ENCODE results near the gene ERCC6L2. TPM values are rescaled to one million over a fixed set of nuclear protein-coding genes. Genes with fewer than 3 reads are reported as not detected.

ERCC6L2 gene
- total RNA-seq, 2 donors from 2014 or later: 21.5 to 36.4 TPM

DNA sequence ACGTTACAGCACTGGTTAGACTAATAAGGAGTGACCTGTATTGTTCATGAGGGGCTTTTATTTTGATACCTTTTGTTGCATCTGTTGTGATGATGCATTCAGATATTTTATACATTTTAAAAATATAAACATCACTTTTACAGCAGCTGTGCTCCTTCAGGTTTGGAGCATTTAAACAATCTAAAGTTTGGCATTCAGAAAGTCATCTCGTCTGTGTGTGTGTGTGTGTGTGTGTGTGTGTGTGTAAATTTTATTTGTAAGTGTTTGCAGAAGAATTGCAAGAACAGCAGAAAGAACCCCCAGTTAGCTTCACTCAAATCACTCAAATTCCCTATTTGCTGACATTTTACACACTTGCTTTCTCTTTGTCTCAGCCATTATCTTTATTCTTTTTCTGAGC lies 87.4 kb downstream of the ERCC6L2 start:
- Histone ChIP-seq H3K27ac (no peak overlapping the region), H3K4me3 (no peak overlapping the region), H3K9me3 (no peaks in the 10 kb centered on the region), H3K36me3 (no peaks in the 10 kb centered on the region), H3K4me1 (no peaks in the 10 kb centered on the region), H3K27me3 (no peaks in the 10 kb centered on the region), H3K9ac (ENCODE audit: low read depth in 2 of 2, low read length in 2 of 2) (no peak overlapping the region)
- DNase-seq: no peak
- intact Hi-C loops (cut with DNase I): no loop called here
- TF ChIP-seq, protein P1, sequence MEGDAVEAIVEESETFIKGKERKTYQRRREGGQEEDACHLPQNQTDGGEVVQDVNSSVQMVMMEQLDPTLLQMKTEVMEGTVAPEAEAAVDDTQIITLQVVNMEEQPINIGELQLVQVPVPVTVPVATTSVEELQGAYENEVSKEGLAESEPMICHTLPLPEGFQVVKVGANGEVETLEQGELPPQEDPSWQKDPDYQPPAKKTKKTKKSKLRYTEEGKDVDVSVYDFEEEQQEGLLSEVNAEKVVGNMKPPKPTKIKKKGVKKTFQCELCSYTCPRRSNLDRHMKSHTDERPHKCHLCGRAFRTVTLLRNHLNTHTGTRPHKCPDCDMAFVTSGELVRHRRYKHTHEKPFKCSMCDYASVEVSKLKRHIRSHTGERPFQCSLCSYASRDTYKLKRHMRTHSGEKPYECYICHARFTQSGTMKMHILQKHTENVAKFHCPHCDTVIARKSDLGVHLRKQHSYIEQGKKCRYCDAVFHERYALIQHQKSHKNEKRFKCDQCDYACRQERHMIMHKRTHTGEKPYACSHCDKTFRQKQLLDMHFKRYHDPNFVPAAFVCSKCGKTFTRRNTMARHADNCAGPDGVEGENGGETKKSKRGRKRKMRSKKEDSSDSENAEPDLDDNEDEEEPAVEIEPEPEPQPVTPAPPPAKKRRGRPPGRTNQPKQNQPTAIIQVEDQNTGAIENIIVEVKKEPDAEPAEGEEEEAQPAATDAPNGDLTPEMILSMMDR (IDR thresholded peaks at IDR 0.05): no peak

DNA sequence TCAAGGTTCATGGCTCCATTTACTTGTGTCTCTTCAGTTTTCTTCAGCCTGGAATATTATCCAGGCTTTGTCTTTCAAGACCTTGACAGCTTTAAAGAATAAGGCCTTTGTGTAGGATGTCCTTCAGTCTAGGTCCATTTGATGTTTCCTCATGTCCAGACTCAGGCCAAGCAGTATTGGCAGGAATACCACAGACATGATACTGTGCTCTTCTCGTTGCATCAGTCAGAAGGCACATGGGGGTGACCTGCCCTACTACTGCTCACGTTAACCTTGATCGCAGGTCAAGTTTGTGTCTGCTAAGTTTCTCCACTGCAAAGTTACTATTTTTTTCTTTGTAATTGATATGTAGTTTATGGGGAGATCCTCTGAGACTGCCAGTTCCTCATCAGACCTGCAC lies 88.2 kb downstream of the ERCC6L2 start:
- Histone ChIP-seq H3K4me1 (no peaks in the 10 kb centered on the region), H3K27ac (no peak overlapping the region), H3K9me3 (no peaks in the 10 kb centered on the region), H3K36me3 (no peaks in the 10 kb centered on the region), H3K9ac (ENCODE audit: low read depth in 2 of 2, low read length in 2 of 2) (no peak overlapping the region), H3K4me3 (no peak overlapping the region), H3K27me3 (no peaks in the 10 kb centered on the region)
- TF ChIP-seq, protein P1 (IDR thresholded peaks at IDR 0.05): no peak
- intact Hi-C loops (cut with DNase I): no loop called here
- DNase-seq: no peak

DNA sequence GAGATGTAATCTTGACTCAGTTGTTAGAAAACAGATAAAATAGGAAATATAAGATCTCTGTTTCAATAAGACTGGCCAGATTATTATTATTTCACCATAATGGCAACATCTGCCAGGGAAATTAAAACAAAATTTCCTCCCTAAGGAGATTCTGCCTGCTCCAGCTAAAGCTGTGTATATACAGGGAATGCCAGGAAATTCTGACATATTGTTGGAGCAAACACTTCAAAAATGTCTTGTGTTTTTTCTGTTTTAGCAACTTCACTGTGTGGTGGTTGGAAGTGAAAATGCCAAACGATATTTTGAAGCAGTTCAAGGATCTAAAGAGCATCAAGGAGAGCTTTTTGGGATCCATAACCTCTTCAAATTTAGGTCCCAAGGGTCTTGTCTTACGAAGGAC lies 90.8 kb downstream of the ERCC6L2 start:
- Histone ChIP-seq H3K27me3 (no peaks in the 10 kb centered on the region), H3K4me1 (no peaks in the 10 kb centered on the region), H3K9me3 (no peaks in the 10 kb centered on the region), H3K4me3 (no peak overlapping the region), H3K9ac (ENCODE audit: low read depth in 2 of 2, low read length in 2 of 2) (no peak overlapping the region), H3K27ac (no peak overlapping the region), H3K36me3 (no peaks in the 10 kb centered on the region)
- intact Hi-C loops (cut with DNase I): no loop called here
- no peak for DNase-seq
- TF ChIP-seq, protein P1 (IDR thresholded peaks at IDR 0.05): no peak

DNA sequence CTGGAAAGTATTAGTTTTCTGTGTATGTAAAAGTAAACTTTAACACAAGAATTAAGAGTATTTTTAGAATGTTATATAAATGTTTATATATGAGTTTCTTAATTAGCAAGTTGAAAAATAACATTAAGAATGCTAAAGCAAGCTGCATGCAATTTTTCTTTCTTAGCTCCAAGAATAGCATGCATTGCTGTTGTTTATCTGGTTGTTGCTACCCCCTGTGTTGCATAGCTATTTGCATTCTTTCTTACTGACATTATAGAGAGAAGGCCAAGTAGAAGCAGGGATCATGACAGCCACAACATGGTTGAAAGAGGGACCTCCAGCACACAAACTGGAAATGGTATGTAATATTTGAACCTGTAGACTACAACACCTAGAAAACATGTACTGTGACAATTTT lies 94.8 kb downstream of the ERCC6L2 start:
- no peaks in the 10 kb centered on the region for H3K4me1 ChIP-seq
- H3K27me3 ChIP-seq: no peaks in the 10 kb centered on the region
- no peak overlapping the region for H3K9ac ChIP-seq (ENCODE audit: low read depth in 2 of 2, low read length in 2 of 2)
- intact Hi-C loops (cut with DNase I): no loop called here
- no peak overlapping the region for H3K4me3 ChIP-seq
- no peaks in the 10 kb centered on the region for H3K36me3 ChIP-seq
- no peak for DNase-seq
- TF ChIP-seq, protein P1 (IDR thresholded peaks at IDR 0.05): no peak
- H3K27ac ChIP-seq: no peak overlapping the region
- no peaks in the 10 kb centered on the region for H3K9me3 ChIP-seq

DNA sequence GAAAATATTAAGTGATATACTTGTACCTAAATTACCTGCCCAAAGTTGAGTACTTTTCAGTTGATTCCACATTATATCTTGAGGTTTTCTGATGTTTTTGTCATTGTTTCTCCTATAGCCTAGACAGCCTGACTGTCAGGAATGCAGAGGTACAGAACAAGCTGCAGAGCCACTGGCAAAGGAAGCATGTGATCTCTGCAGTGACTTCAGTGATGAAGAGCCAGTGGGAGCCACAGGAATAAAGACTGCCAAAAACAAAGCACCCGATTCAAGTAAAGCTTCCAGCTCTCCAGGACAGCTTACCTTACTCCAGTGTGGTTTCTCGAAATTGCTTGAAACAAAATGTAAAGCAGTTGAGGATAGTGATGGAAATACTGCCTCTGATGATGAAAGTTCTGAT lies 96.3 kb downstream of the ERCC6L2 start:
- H3K9me3 ChIP-seq: no peaks in the 10 kb centered on the region
- H3K27ac ChIP-seq: no peak overlapping the region
- H3K9ac ChIP-seq (ENCODE audit: low read depth in 2 of 2, low read length in 2 of 2): no peak overlapping the region
- H3K4me1 ChIP-seq: no peaks in the 10 kb centered on the region
- H3K36me3 ChIP-seq: no peaks in the 10 kb centered on the region
- DNase-seq: no peak
- intact Hi-C loops (cut with DNase I): no loop called here
- no peaks in the 10 kb centered on the region for H3K27me3 ChIP-seq
- H3K4me3 ChIP-seq: no peak overlapping the region
- TF ChIP-seq, protein P1 (IDR thresholded peaks at IDR 0.05): no peak

DNA sequence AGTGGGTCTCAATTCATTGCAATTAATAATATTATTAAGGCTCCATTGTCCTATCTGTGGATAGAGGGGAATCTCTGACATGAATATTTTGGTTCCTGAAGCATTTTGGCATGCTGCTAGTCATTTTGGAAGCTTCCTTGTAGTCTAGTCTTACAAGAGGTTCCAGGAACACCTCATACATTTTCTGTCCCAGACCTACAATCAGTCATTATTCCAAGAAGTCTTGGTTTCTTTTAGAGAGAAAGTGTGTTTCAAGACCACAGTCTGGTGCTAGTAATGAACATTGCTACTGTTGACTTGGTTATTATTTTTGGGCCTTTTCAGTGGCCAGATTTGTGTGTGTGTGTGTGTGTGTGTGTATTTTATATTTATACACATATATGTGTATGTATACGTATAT lies 98.9 kb downstream of the ERCC6L2 start:
- TF ChIP-seq, protein P1 (IDR thresholded peaks at IDR 0.05): no peak
- no peaks in the 10 kb centered on the region for H3K4me1 ChIP-seq
- no peak overlapping the region for H3K4me3 ChIP-seq
- no peaks in the 10 kb centered on the region for H3K27me3 ChIP-seq
- H3K9ac ChIP-seq (ENCODE audit: low read depth in 2 of 2, low read length in 2 of 2): no peak overlapping the region
- H3K36me3 ChIP-seq: no peaks in the 10 kb centered on the region
- H3K27ac ChIP-seq: no peak overlapping the region
- no peaks in the 10 kb centered on the region for H3K9me3 ChIP-seq
- no peak for DNase-seq
- intact Hi-C loops (cut with DNase I): no loop called here

Data from colonic mucosa (tissue), 4 donors.